ENCODE results near the gene CHID1.

CHID1 gene

GRCh38 chr11:882596-882995 lies 28.0 kb downstream of the CHID1 start:
- DNase-seq = no peak

- no peak for DNase-seq
These were observed 30.2 kb downstream of the CHID1 start for GRCh38 chr11:880447-880846.

- DNase-seq = no peak
These were observed 33.0 kb downstream of the CHID1 start for GRCh38 chr11:877565-877964.

- DNase-seq = peak; percentile 45
These were observed 34.1 kb downstream of the CHID1 start for GRCh38 chr11:876545-876944.

GRCh38 chr11:875769-876301 lies 34.8 kb downstream of the CHID1 start:
- no peak for DNase-seq

- DNase-seq = no peak
These were observed 35.4 kb downstream of the CHID1 start for GRCh38 chr11:875203-875602.

- DNase-seq = no peak
These were observed 36.9 kb downstream of the CHID1 start for GRCh38 chr11:873706-874105.

GRCh38 chr11:872799-873198 lies 37.8 kb downstream of the CHID1 start:
- DNase-seq = no peak

- no peak for DNase-seq
These were observed 39.1 kb downstream of the CHID1 start for GRCh38 chr11:871472-871871.

GRCh38 chr11:870418-870817 lies 40.2 kb downstream of the CHID1 start:
- DNase-seq = no peak

GRCh38 chr11:870127-870413 lies 40.5 kb downstream of the CHID1 start:
- DNase-seq = no peak

- DNase-seq = no peak
These were observed 41.0 kb downstream of the CHID1 start for GRCh38 chr11:869399-870126.

GRCh38 chr11:868802-869201 lies 41.8 kb downstream of the CHID1 start:
- no peak for DNase-seq

GRCh38 chr11:868394-868793 lies 42.2 kb downstream of the CHID1 start:
- DNase-seq = no peak

- DNase-seq = no peak
These were observed 42.7 kb downstream of the CHID1 start for GRCh38 chr11:867856-868358.

- DNase-seq = no peak
These were observed 44.1 kb downstream of the CHID1 start for GRCh38 chr11:866481-866880.

GRCh38 chr11:865462-866430 lies 44.9 kb downstream of the CHID1 start:
- DNase-seq = no peak

- no peak for DNase-seq
These were observed 45.7 kb downstream of the CHID1 start for GRCh38 chr11:864898-865297.

GRCh38 chr11:863910-864827 lies 46.4 kb downstream of the CHID1 start:
- no peak for DNase-seq

- no peak for DNase-seq
These were observed 47.3 kb downstream of the CHID1 start for GRCh38 chr11:863023-863909.

GRCh38 chr11:862696-863022 lies 48.0 kb downstream of the CHID1 start:
- DNase-seq = no peak

Measured in NCI-H1092 (cell line).